HUES6 (cell line): Measurements from ENCODE around the gene HDAC11.
"Not testable (repeated sequence)": the region's sequence is repeated elsewhere in the genome, so short reads cannot be mapped to it uniquely, and the experiment has no call there.

Experiments used
- H3K27ac ChIP-seq: 2 replicates; pipeline ENCODE4 v1.7.0; 2013; ENCODE audit warnings: low read depth, mild to moderate bottlenecking, low read length, inconsistent platforms
- H3K27me3 ChIP-seq: 2 replicates; pipeline ENCODE4 v1.6.1; 2013; ENCODE audit warnings: low read length; ENCODE audit not compliant: control insufficient read depth, insufficient read depth
- H3K36me3 ChIP-seq: 2 replicates; pipeline ENCODE4 v1.6.1; 2013; ENCODE audit warnings: low read length; ENCODE audit not compliant: control insufficient read depth, insufficient read depth
- H3K4me1 ChIP-seq: 2 replicates; pipeline ENCODE4 v1.6.1; 2013; ENCODE audit warnings: low read length; ENCODE audit not compliant: control insufficient read depth, insufficient read depth
- H3K4me3 ChIP-seq: 2 replicates; pipeline ENCODE4 v1.5.1; 2013; ENCODE audit warnings: low read depth, low read length
- H3K9ac ChIP-seq: one replicate; pipeline ENCODE4 v1.6.1; 2013; ENCODE audit warnings: mild to moderate bottlenecking, low read length
- H3K9me3 ChIP-seq: 2 replicates; pipeline ENCODE4 v1.6.1; 2013; ENCODE audit warnings: low read depth, low read length; ENCODE audit not compliant: control insufficient read depth, insufficient read depth

The HDAC11 gene, protein sequence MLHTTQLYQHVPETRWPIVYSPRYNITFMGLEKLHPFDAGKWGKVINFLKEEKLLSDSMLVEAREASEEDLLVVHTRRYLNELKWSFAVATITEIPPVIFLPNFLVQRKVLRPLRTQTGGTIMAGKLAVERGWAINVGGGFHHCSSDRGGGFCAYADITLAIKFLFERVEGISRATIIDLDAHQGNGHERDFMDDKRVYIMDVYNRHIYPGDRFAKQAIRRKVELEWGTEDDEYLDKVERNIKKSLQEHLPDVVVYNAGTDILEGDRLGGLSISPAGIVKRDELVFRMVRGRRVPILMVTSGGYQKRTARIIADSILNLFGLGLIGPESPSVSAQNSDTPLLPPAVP

GRCh38 chr3:13479582-13480339 is at the start of gene HDAC11:
Gene HDAC11, plus strand, starts transcription at chr3:13480306. Its CDS starts 42 bp downstream, at chr3:13480348.
- H3K27ac ChIP-seq: peak within 1 kb of the TSS; percentile 66; the same call in 1 of the 2 replicates
- H3K4me3 ChIP-seq: peak within 1 kb of the TSS; percentile 75
- H3K36me3 ChIP-seq: no peaks in the 10 kb centered on the region
- H3K9me3 ChIP-seq: no peaks in the 10 kb centered on the region
- H3K4me1 ChIP-seq: peaks cover 17% of the 10 kb centered on the region
- H3K27me3 ChIP-seq: peaks cover 8% of the 10 kb centered on the region
- peak within 1 kb of the TSS; percentile 71 for H3K9ac ChIP-seq

GRCh38 chr3:13430411-13430875 is 49.7 kb upstream of the HDAC11 start:
- H3K4me1 ChIP-seq, H3K27ac ChIP-seq, H3K4me3 ChIP-seq, H3K9ac ChIP-seq, H3K9me3 ChIP-seq, H3K27me3 ChIP-seq, H3K36me3 ChIP-seq: not testable (repeated sequence)

DNA sequence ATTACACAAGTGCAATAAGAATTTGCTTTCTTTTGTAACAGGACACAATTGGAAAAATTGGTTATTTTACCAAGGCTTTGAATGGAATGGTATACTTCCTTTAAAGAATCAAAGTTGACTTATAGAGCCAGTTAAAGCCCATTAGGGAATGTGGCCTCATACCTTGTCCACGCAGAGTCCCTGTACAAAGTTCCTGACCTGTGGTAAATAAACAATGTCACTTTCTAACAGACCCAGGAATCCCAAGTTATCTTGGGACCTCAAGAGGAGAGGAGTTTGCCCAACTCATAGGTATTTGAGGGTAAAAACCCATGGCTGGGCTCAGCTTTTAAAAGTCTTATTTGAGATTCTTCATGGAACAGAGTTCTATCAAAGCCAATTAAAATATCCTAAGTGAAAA is 48.0 kb upstream of the HDAC11 start:
- H3K27ac ChIP-seq: no peak overlapping the region
- no peaks in the 10 kb centered on the region for H3K4me1 ChIP-seq
- H3K27me3 ChIP-seq: no peaks in the 10 kb centered on the region
- H3K4me3 ChIP-seq: no peak overlapping the region
- H3K36me3 ChIP-seq: no peaks in the 10 kb centered on the region
- H3K9me3 ChIP-seq: peaks cover 6% of the 10 kb centered on the region; the same call in 1 of the 2 replicates
- no peak overlapping the region for H3K9ac ChIP-seq

DNA sequence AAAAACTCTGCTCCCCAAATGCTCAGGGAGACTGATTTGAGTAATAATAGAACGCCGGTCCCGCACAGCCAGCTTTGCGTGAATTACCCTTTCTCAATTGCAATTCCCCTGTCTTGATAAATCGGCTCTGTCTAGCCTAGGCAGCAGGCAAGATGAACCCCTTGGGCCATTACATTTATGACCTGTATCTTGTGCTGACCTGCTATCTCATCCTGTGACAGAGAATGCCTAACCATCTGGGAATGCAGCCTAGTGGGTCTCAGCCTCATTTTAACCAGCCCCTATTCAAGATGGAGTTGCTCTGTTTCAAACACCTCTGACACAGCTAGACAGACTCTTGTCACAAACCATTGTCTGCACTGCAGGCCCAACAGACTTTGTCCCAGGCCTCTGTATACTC is 46.2 kb upstream of the HDAC11 start:
- Histone ChIP-seq H3K36me3 (no peaks in the 10 kb centered on the region), H3K4me1 (no peaks in the 10 kb centered on the region), H3K4me3 (no peak overlapping the region), H3K9ac (no peak overlapping the region), H3K9me3 (peaks cover 6% of the 10 kb centered on the region; the same call in 1 of the 2 replicates), H3K27ac (no peak overlapping the region), H3K27me3 (no peaks in the 10 kb centered on the region)

DNA sequence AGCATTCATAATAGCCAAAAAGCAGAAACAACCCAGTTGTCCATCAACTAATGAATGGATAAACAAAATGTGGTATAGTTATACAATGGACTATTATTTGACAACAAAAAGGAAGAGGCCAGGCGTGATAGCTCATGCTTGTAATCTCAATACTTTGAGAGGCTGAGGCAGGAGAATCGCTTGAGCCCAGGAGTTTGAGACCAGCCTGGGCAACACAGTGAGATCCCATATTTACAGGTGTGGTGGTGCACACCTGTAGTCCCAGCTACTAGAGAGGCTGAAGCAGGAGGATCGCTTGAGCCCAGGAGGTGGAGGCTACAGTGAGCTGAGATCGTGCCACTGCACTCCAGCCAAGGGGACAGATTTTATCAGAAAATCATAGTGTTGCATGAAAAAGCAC is 43.9 kb upstream of the HDAC11 start:
- not testable (repeated sequence) for H3K36me3 ChIP-seq, H3K27me3 ChIP-seq, H3K9ac ChIP-seq, H3K4me1 ChIP-seq, H3K4me3 ChIP-seq, H3K27ac ChIP-seq, H3K9me3 ChIP-seq

DNA sequence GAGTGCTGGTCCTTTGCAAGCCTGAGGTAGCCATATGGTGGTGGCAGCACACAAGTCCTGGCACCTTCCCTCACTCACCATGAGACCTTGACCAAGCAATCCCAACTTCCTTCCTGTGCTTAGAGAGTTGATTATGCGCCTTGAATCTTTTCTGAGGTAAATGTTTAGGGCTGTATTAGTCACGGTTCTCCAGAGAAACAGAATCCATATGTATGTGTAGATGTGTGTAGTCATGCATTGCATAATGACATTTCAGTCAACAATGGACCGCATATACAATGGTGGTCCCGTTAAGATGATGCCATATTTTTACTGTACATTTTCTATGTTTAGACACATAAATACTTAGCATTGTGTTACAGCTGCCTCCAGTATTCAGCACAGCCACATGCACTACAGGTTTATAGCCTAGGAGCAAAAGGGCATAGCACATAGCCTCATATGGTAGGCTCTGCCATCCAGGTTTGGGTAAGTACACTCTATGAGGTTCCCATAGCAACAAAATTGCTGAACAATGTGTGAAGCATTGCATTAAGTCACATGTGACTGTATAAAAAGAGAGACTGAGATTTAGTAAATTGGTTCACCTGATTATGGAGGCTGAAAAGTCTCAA is 39.8 kb upstream of the HDAC11 start:
- Histone ChIP-seq H3K9me3 (no peaks in the 10 kb centered on the region), H3K36me3 (0 out of 2 replicates have a peak, but pooled peaks cover 2% of the 10 kb centered on the region), H3K27me3 (no peaks in the 10 kb centered on the region), H3K27ac (no peak overlapping the region), H3K9ac (no peak overlapping the region), H3K4me1 (no peaks in the 10 kb centered on the region), H3K4me3 (no peak overlapping the region)

- not testable (repeated sequence) for H3K36me3 ChIP-seq, H3K27me3 ChIP-seq, H3K4me1 ChIP-seq, H3K4me3 ChIP-seq, H3K27ac ChIP-seq, H3K9ac ChIP-seq, H3K9me3 ChIP-seq
Measured at GRCh38 chr3:13442882-13443281, 37.2 kb upstream of the HDAC11 start.

- Histone ChIP-seq H3K36me3 (no peaks in the 10 kb centered on the region), H3K9me3 (no peaks in the 10 kb centered on the region), H3K4me3 (peak overlapping the region; percentile 65), H3K9ac (peak overlapping the region; percentile 33), H3K4me1 (peaks cover 7% of the 10 kb centered on the region; the same call in 1 of the 2 replicates), H3K27ac (no peak overlapping the region), H3K27me3 (no peaks in the 10 kb centered on the region)
Measured at GRCh38 chr3:13451301-13451673, 28.8 kb upstream of the HDAC11 start.

DNA sequence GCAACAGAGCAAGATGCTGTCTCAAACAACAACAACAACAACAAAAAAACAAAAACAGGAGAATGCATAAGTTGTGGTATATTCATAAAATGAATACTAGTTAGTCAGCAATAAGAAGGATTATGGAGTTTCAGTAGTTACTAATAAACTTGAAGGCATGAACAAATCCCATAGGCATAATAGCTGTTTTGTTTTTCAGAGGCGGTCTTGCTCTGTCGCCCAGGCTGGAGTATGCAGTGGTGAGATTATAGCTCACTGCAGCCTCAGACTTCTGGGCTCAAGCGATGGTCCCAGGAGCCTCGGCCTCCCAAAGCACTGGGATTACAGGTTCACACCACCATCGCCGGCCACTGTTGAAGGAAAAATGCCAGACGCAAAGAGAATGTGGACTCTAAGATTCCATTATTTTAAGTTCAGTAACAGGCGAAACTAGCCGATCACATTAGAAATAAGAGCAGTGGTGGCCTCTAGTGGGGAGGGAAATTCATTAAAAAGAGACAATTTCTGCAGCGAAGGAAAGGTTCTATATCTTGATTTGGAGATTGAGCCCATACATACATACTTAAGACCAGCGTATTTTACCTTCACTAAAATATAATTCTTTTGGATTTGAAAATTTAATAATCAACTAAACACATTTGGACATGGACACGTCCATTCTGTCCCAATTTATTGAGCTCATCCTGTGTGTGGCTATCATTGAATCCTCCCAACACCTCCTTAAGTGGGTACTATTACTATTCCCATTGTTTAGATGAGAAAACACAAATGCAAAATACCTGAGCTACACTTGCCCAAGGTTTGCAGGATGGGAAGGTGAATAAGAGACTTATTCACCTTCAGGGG is 27.4 kb upstream of the HDAC11 start:
- Histone ChIP-seq H3K9me3 (no peaks in the 10 kb centered on the region), H3K27ac (no peak overlapping the region), H3K4me3 (peak overlapping the region; percentile 65; the same call in 1 of the 2 replicates)

DNA sequence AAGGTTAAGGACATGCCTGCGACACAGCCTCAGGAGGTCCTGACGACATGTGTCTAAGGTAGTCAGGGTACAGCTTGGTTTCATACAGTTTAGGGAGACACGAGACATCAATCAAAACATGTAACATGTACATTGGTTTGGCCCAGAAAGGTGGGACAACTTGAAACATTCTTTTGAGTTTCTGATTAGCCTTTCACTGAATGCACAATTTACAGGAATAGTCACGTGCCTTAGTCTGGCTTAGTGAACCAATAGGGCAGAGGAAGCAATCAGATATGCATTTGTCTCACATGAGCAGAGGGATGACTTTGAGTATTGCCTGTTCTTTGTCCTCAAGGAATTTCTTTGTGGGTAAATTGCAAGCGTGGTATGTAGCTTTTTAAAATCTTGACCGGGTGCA is 24.5 kb upstream of the HDAC11 start:
- H3K4me1 ChIP-seq: peaks cover 7% of the 10 kb centered on the region; the same call in 1 of the 2 replicates
- H3K27ac ChIP-seq: no peak overlapping the region
- peaks cover 13% of the 10 kb centered on the region for H3K27me3 ChIP-seq
- H3K36me3 ChIP-seq: no peaks in the 10 kb centered on the region
- H3K4me3 ChIP-seq: no peak overlapping the region
- no peaks in the 10 kb centered on the region for H3K9me3 ChIP-seq
- H3K9ac ChIP-seq: no peak overlapping the region

More for the DNA sequence above, 27.4 kb upstream of the HDAC11 start:
- peaks cover 7% of the 10 kb centered on the region; the same call in 1 of the 2 replicates for H3K4me1 ChIP-seq
- H3K36me3 ChIP-seq: no peaks in the 10 kb centered on the region
- H3K9ac ChIP-seq: no peak overlapping the region
- H3K27me3 ChIP-seq: no peaks in the 10 kb centered on the region
